GM12878 (cell line): ENCODE measurements around the gene ZNF613. TPM values are rescaled to one million over a fixed set of nuclear protein-coding genes. Genes with fewer than 3 reads are reported as not detected.

Experiments used
- CUX1 ChIP-seq: IDR thresholded peaks from 2 replicates; pipeline ENCODE4 v1.6.1; 2012; ENCODE audit warnings: improper control_type of control experiment, low read depth, low read length; ENCODE audit not compliant: insufficient replicate concordance
- FOXM1 ChIP-seq: IDR thresholded peaks from 2 replicates; pipeline ENCODE4 v1.6.1; 2012; ENCODE audit warnings: low read depth, mild to moderate bottlenecking, inconsistent platforms, low read length, moderate library complexity
- HDAC2 ChIP-seq: fragments of 200-600 bp; sonication (generic); IDR thresholded peaks from 2 replicates; pipeline ENCODE4 v1.6.1; 2017
- IRF5 ChIP-seq: fragments of 450-650 bp; IDR thresholded peaks from 2 replicates; pipeline ENCODE4 v1.6.1; 2017; ENCODE audit warnings: borderline replicate concordance
- MYC ChIP-seq: IDR thresholded peaks from 2 replicates; pipeline ENCODE4 v1.6.1; 2011; ENCODE audit warnings: mild to moderate bottlenecking, low read length, moderate library complexity, inconsistent platforms; ENCODE audit not compliant: insufficient read depth, insufficient replicate concordance, insufficient read length, severe bottlenecking
- REST ChIP-seq: IDR thresholded peaks from 2 replicates; pipeline ENCODE4 v1.6.1; 2012; ENCODE audit warnings: mild to moderate bottlenecking, low read depth, low read length
- SIX5 ChIP-seq: IDR thresholded peaks from 2 replicates; pipeline ENCODE4 v1.6.1; 2011; ENCODE audit warnings: mild to moderate bottlenecking, low read depth, low read length, moderate library complexity; ENCODE audit not compliant: severe bottlenecking
- SUZ12 ChIP-seq: fragments of 200-600 bp; sonication (generic); IDR thresholded peaks from one replicate; pipeline ENCODE4 v1.6.1; 2018; ENCODE audit warnings: antibody characterized with exemption, mild to moderate bottlenecking; ENCODE audit not compliant: unreplicated experiment
- WRNIP1 ChIP-seq: IDR thresholded peaks from 2 replicates; pipeline ENCODE4 v1.6.1; 2011; ENCODE audit warnings: low read depth, low read length, improper control_type of control experiment, borderline replicate concordance
- ZNF687 ChIP-seq: fragments of 450-650 bp; IDR thresholded peaks from 2 replicates; pipeline ENCODE4 v1.6.1; 2017; ENCODE audit warnings: mild to moderate bottlenecking, moderate library complexity
- polyA plus RNA-seq, 11 experiments: library from polyadenylated mRNA; depleted of rRNA in 4 of 11; unstranded in 6 of 11; stranded (reverse) in 5 of 11; fragments of >200 nt; fragmentation: Nextera tagmentation in 4 of 11; fragmentation: Illumina TruSeq in 1 of 11; extraction: Ambion mirVana in 4 of 11; extraction: Trizol in 1 of 11; gene quantifications; 1 replicate in 1 of 11; 2 replicates in 10 of 11; pipeline versions ENCODE4 v1.2.1 to v1.2.3, GENCODE V29; 2011 to 2016; ENCODE audit warnings: inconsistent platforms in 2 of 11, missing spikeins in 2 of 11, low read depth in 1 of 11
- total RNA-seq, 4 experiments: library from RNA; depleted of rRNA in 3 of 4; stranded (reverse); fragments of >200 nt in 3 of 4; fragmentation: Illumina TruSeq in 1 of 4; extraction: Trizol in 1 of 4; gene quantifications; 2 replicates each; pipeline versions ENCODE4 v1.2.1 to v1.2.3, GENCODE V29; 2013 to 2021

The ZNF613 gene
- total and polyA plus RNA-seq, 10 of the 15 experiments (the other 5 are each of a cell fraction or from before 2014, with no cell fraction given), result 3.3 to 7.8 (median 5.0) TPM

GRCh38 chr19:51986309-51987291 lies 59.3 kb downstream of the ZNF613 start, which contains the start of gene ZNF350 (continued):
- TF ChIP-seq IRF5, result no peak
- TF ChIP-seq CUX1, result no peak
- TF ChIP-seq WRNIP1, result 0 out of 2 replicates have a peak, but pooled peaks have one; percentile 24
- TF ChIP-seq HDAC2, result no peak
- no peak for TF ChIP-seq FOXM1
- no peak for TF ChIP-seq SUZ12
- TF ChIP-seq MYC, result no peak
- TF ChIP-seq REST, result no peak
- peak; percentile 89 for TF ChIP-seq SIX5
- TF ChIP-seq ZNF687, result no peak
